Measurements from ENCODE around the gene DHRSX.

Gene DHRSX

GRCh38 chrX:2325076-2325784 lies 175.5 kb downstream of the DHRSX start (continued):
- TF ChIP-seq ZNF660 (tag by site-specific recombination; IDR thresholded peaks at IDR 0.05) (no peak), ZNF155 (tag by site-specific recombination; IDR thresholded peaks at IDR 0.05) (no peak), INSM2 (tag by site-specific recombination; IDR thresholded peaks at IDR 0.05) (0 out of 2 replicates have a peak, but pooled peaks have one; percentile 4), ZNF621 (tag by site-specific recombination; IDR thresholded peaks at IDR 0.05) (no peak), ZNF366 (tag by site-specific recombination; conservative IDR thresholded peaks at IDR 0.05) (no peak), EGR2 (tag by site-specific recombination; IDR thresholded peaks at IDR 0.05; ENCODE audit: low read depth) (no peak), ZNF266 (tag by site-specific recombination; IDR thresholded peaks at IDR 0.05; ENCODE audit: low read depth) (no peak), ZNF302 (tag by site-specific recombination; IDR thresholded peaks at IDR 0.05; ENCODE audit: low read depth) (no peak), SCRT1 (tag by site-specific recombination; IDR thresholded peaks at IDR 0.05; ENCODE audit: borderline replicate concordance) (no peak), ZNF112 (tag by site-specific recombination; IDR thresholded peaks at IDR 0.05) (no peak), ZNF580 (tag by site-specific recombination; IDR thresholded peaks at IDR 0.05) (no peak), RBAK (tag by site-specific recombination; IDR thresholded peaks at IDR 0.05) (no peak), GLIS2 (tag by site-specific recombination; IDR thresholded peaks at IDR 0.05) (no peak), ZNF555 (tag by site-specific recombination; conservative IDR thresholded peaks at IDR 0.05) (no peak)

- ChIA-PET CTCF (no interaction called here), POLR2A (no interaction called here)
- no peaks in the 10 kb centered on the region for H3K9me3 ChIP-seq (ENCODE audit: control insufficient read depth, insufficient read depth, low read depth, low read length)
- no peaks in the 10 kb centered on the region for H3K4me1 ChIP-seq (ENCODE audit: control insufficient read depth, insufficient read depth, low read length)
- H3K4me3 ChIP-seq (ENCODE audit: low read depth, low read length), result no peak overlapping the region
- H3K27ac ChIP-seq (ENCODE audit: extremely low read depth, low read depth, low read length), result no peak overlapping the region
- TF ChIP-seq ZNF660 (tag by site-specific recombination; IDR thresholded peaks at IDR 0.05), result no peak
- no peak for TF ChIP-seq ZNF37A (tag by site-specific recombination; IDR thresholded peaks at IDR 0.05)
- TF ChIP-seq ZNF76 (tag by site-specific recombination; IDR thresholded peaks at IDR 0.05; ENCODE audit: borderline replicate concordance, low read depth), result no peak
- no peak for TF ChIP-seq OVOL3 (tag by site-specific recombination; IDR thresholded peaks at IDR 0.05)
- no peak for TF ChIP-seq ZNF10 (tag by site-specific recombination; IDR thresholded peaks at IDR 0.05)
- no peak for TF ChIP-seq REPIN1 (tag by site-specific recombination; IDR thresholded peaks at IDR 0.05; ENCODE audit: low read depth)
- TF ChIP-seq KLF1 (tag by site-specific recombination; IDR thresholded peaks at IDR 0.05), result no peak
- no peak for TF ChIP-seq SCRT1 (tag by site-specific recombination; IDR thresholded peaks at IDR 0.05; ENCODE audit: borderline replicate concordance)
- TF ChIP-seq ZEB2 (tag by site-specific recombination; IDR thresholded peaks at IDR 0.05), result no peak
- H3K36me3 ChIP-seq (ENCODE audit: control insufficient read depth in 2 of 2, insufficient read depth in 1 of 2, low read length in 2 of 2), result no peaks in the 10 kb centered on the region
Measured at GRCh38 chrX:2324151-2324550, 176.6 kb downstream of the DHRSX start.

GRCh38 chrX:2321411-2321810 lies 179.4 kb downstream of the DHRSX start:
- Histone ChIP-seq H3K36me3 (ENCODE audit: control insufficient read depth in 2 of 2, insufficient read depth in 1 of 2, low read length in 2 of 2) (no peaks in the 10 kb centered on the region), H3K4me1 (ENCODE audit: control insufficient read depth, insufficient read depth, low read length) (no peaks in the 10 kb centered on the region), H3K9me3 (ENCODE audit: control insufficient read depth, insufficient read depth, low read depth, low read length) (no peaks in the 10 kb centered on the region), H3K27ac (ENCODE audit: extremely low read depth, low read depth, low read length) (no peak overlapping the region), H3K4me3 (ENCODE audit: low read depth, low read length) (no peak overlapping the region)
- ChIA-PET POLR2A (no interaction called here), CTCF (no interaction called here)
- TF ChIP-seq ZNF239 (tag by site-specific recombination; IDR thresholded peaks at IDR 0.05), result no peak

All from HEK293 (cell line).